HepG2 (cell line): Measurements from ENCODE around the gene PPP6R2.

Experiments used
- LCORL ChIP-seq, 2 experiments: fragments of 450-650 bp in 1 of 2; sonication (generic) in 1 of 2; formaldehyde crosslinking in 1 of 2; IDR thresholded peaks; 2 replicates each; pipeline versions ENCODE4 v1.5.0 to v1.6.1; 2017 to 2020; ENCODE audit warnings: antibody characterized with exemption in 1 of 2, missing genetic modification reagents in 1 of 2
- TF ChIP-seq, protein P1 (sequence below): sonication (generic); formaldehyde crosslinking; IDR thresholded peaks from 2 replicates; pipeline ENCODE4 v1.4.0; 2020; ENCODE audit warnings: missing genetic modification reagents
- TF ChIP-seq, protein P2 (sequence below): sonication (generic); formaldehyde crosslinking; IDR thresholded peaks from 2 replicates; pipeline ENCODE4 v1.5.0; 2020; ENCODE audit warnings: missing genetic modification reagents

DNA sequence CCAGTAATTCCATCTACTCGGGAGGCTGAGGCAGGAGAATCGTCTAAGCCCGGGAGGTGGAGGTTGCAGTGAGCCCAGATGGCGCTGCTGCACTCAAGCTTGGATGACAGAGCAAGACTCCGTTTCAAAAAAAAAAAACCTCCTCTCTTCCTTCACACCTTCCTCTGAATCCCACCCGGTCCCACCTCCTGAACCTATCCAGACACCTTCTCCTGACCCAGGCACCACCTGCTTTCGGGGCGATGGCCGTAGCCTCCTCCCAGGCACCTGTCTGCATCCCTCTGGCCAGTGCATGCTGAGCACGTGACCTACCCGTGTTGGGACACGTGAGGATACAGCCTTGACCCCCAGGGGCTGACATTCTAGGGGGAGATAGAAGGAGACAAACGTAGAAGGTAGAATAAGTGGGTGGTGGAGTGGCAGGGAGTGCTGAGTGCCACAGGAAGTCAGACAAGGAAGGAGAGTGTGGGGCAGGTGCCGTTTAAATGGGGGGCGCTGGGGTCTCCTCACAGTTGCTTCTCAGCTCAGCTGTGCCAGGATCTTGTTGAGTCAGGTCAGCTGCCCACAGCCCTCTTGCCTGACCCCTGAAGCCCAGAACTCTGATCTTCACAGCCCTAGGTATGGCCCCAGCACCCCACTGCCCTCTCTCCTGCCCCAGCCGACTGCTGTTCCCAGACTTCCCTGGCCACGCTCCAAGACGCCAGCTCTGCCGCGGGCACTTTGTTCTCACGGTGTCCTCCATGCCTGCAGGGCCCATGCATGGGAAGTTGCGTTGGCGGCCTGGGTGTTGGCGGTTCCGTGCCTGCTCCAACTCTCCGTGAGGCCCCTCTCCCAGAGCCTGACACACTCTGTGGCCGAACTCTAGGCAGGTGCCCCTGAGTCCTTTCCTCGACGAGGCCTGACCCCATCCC is 142.3 kb downstream of the PPP6R2 start:
- TF ChIP-seq, protein P1, sequence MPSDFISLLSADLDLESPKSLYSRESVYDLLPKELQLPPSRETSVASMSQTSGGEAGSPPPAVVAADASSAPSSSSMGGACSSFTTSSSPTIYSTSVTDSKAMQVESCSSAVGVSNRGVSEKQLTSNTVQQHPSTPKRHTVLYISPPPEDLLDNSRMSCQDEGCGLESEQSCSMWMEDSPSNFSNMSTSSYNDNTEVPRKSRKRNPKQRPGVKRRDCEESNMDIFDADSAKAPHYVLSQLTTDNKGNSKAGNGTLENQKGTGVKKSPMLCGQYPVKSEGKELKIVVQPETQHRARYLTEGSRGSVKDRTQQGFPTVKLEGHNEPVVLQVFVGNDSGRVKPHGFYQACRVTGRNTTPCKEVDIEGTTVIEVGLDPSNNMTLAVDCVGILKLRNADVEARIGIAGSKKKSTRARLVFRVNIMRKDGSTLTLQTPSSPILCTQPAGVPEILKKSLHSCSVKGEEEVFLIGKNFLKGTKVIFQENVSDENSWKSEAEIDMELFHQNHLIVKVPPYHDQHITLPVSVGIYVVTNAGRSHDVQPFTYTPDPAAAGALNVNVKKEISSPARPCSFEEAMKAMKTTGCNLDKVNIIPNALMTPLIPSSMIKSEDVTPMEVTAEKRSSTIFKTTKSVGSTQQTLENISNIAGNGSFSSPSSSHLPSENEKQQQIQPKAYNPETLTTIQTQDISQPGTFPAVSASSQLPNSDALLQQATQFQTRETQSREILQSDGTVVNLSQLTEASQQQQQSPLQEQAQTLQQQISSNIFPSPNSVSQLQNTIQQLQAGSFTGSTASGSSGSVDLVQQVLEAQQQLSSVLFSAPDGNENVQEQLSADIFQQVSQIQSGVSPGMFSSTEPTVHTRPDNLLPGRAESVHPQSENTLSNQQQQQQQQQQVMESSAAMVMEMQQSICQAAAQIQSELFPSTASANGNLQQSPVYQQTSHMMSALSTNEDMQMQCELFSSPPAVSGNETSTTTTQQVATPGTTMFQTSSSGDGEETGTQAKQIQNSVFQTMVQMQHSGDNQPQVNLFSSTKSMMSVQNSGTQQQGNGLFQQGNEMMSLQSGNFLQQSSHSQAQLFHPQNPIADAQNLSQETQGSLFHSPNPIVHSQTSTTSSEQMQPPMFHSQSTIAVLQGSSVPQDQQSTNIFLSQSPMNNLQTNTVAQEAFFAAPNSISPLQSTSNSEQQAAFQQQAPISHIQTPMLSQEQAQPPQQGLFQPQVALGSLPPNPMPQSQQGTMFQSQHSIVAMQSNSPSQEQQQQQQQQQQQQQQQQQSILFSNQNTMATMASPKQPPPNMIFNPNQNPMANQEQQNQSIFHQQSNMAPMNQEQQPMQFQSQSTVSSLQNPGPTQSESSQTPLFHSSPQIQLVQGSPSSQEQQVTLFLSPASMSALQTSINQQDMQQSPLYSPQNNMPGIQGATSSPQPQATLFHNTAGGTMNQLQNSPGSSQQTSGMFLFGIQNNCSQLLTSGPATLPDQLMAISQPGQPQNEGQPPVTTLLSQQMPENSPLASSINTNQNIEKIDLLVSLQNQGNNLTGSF: no peak
- TF ChIP-seq LCORL (IDR thresholded peaks at IDR 0.05) (no peak), LCORL (CRISPR knock-in tag; IDR thresholded peaks at IDR 0.05) (no peak; the same call in 1 of the 2 replicates)
- TF ChIP-seq, protein P2, sequence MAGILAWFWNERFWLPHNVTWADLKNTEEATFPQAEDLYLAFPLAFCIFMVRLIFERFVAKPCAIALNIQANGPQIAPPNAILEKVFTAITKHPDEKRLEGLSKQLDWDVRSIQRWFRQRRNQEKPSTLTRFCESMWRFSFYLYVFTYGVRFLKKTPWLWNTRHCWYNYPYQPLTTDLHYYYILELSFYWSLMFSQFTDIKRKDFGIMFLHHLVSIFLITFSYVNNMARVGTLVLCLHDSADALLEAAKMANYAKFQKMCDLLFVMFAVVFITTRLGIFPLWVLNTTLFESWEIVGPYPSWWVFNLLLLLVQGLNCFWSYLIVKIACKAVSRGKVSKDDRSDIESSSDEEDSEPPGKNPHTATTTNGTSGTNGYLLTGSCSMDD (CRISPR knock-in tag): no peak
